AG04449 (cell line): ENCODE results near the gene MPPED2.

Source experiments
- CTCF ChIA-PET: fragments of 350-600 bp; formaldehyde crosslinking; extraction: SDS; loops from one replicate; lab custom pipeline; 2021; ENCODE audit warnings: antibody characterized with exemption; lab: Yijun Ruan, JAX
- POLR2A ChIA-PET: fragments of 400-600, 350-600 bp; formaldehyde crosslinking; extraction: SDS; loops from one replicate; lab custom pipeline; 2020; ENCODE audit warnings: antibody characterized with exemption, inconsistent platforms; lab: Yijun Ruan, JAX
- DNase-seq: peaks from one replicate; pipeline ENCODE4 v3.0.0-alpha.2; 2010; ENCODE audit warnings: low read depth, low spot score
- H3K4me3 ChIP-seq: 2 replicates; pipeline ENCODE4 v1.5.1; 2011; ENCODE audit warnings: low read depth, mild to moderate bottlenecking, control low read depth, low read length
- CTCF ChIP-seq: IDR thresholded peaks from one replicate; pipeline ENCODE4 v1.5.1; 2011; ENCODE audit warnings: mild to moderate bottlenecking, moderate library complexity, low read length, control low read depth, inconsistent platforms; ENCODE audit not compliant: insufficient read depth; ENCODE audit errors: missing control alignments

The MPPED2 gene

GRCh38 chr11:30586251-30587144 is at the start of gene MPPED2:
TSS of gene MPPED2 (minus strand) at chr11:30586353. CDS start at chr11:30580373, 5,980 bp downstream.
- DNase-seq, result no peak
- POLR2A ChIA-PET, result no interaction called here
- TF ChIP-seq CTCF, result no peak
- CTCF ChIA-PET, result no interaction called here
- peak within 1 kb of the TSS; percentile 21 for H3K4me3 ChIP-seq

GRCh38 chr11:30635401-30635989 is 49.3 kb upstream of the MPPED2 start:
- no peak for DNase-seq
- CTCF ChIA-PET, result no interaction called here
- POLR2A ChIA-PET, result no interaction called here

GRCh38 chr11:30631148-30631547 is 45.0 kb upstream of the MPPED2 start:
- CTCF ChIA-PET, result no interaction called here
- H3K4me3 ChIP-seq, result no peak overlapping the region
- POLR2A ChIA-PET, result no interaction called here
- no peak for DNase-seq
- TF ChIP-seq CTCF, result no peak

More at GRCh38 chr11:30635401-30635989, 49.3 kb upstream of the MPPED2 start:
- no peak for TF ChIP-seq CTCF
- H3K4me3 ChIP-seq, result no peak overlapping the region

GRCh38 chr11:30619767-30620166 is 33.6 kb upstream of the MPPED2 start:
- POLR2A ChIA-PET, result no interaction called here
- H3K4me3 ChIP-seq, result no peak overlapping the region
- no peak for TF ChIP-seq CTCF
- CTCF ChIA-PET, result interaction anchor here (0.6 kb wide), 1 partner anchor 719 kb away, joined by 3 read pairs; no protein-coding TSS in a partner anchor
- DNase-seq, result no peak

GRCh38 chr11:30617762-30618161 is 31.6 kb upstream of the MPPED2 start:
- POLR2A ChIA-PET, result no interaction called here
- no peak for TF ChIP-seq CTCF
- no peak for DNase-seq
- H3K4me3 ChIP-seq, result no peak overlapping the region
- CTCF ChIA-PET, result no interaction called here

- no peak overlapping the region for H3K4me3 ChIP-seq
- CTCF ChIA-PET, result no interaction called here
- TF ChIP-seq CTCF, result no peak
- POLR2A ChIA-PET, result no interaction called here
- DNase-seq, result no peak
These were observed 24.5 kb upstream of the MPPED2 start for GRCh38 chr11:30610628-30611027.
